Measurements from ENCODE around the gene SREBF2.

- no peak for TF ChIP-seq CTCF (conservative IDR thresholded peaks at IDR 0.05; ENCODE audit: low read length)
- TF ChIP-seq EZH2phosphoT487 (IDR thresholded peaks at IDR 0.05; ENCODE audit: borderline replicate concordance, low read depth, low read length), result no peak
Measured at GRCh38 chr22:41845380-41846267, 12.7 kb downstream of the SREBF2 start.
